SK-N-SH (cell line): ENCODE results near the gene PEX14. TPM values are rescaled to one million over a fixed set of nuclear protein-coding genes. Genes with fewer than 3 reads are reported as not detected.

ENCODE experiments used
- CTCF ChIA-PET: fragments of 300-600, 350-600 bp; formaldehyde crosslinking; extraction: SDS; loops from one replicate; lab custom pipeline; 2021; lab: Yijun Ruan, JAX
- POLR2A ChIA-PET: fragments of 350-600 bp; sonication (Branson Sonifier 250); formaldehyde crosslinking; extraction: SDS; loops from one replicate; lab custom pipeline; 2020; ENCODE audit warnings: antibody characterized with exemption, inconsistent platforms; lab: Yijun Ruan, JAX
- DNase-seq: peaks from one replicate; pipeline ENCODE4 v3.0.0; 2012
- H2AFZ ChIP-seq: fragments of 200-600 bp; sonication (generic); 2 replicates; pipeline ENCODE4 v1.8.1; 2016; ENCODE audit warnings: antibody characterized with exemption, mild to moderate bottlenecking, low read depth
- H3F3A ChIP-seq: fragments of 200-600 bp; sonication (generic); replicated peaks from 2 replicates; pipeline ENCODE3; 2016; ENCODE audit warnings: antibody characterized with exemption, mild to moderate bottlenecking; ENCODE audit not compliant: insufficient read depth
- H3K27ac ChIP-seq, 2 experiments: fragments of 200-500 bp in 1 of 2; fragments of 200-600 bp in 1 of 2; sonication (Bioruptor generic) in 1 of 2; sonication (generic), shearing (Covaris generic) in 1 of 2; 2 replicates each; pipeline versions ENCODE4 v1.5.1 to v1.6.1; 2014 to 2016; ENCODE audit warnings: low read depth in 2 of 2, inconsistent platforms in 1 of 2, low read length in 1 of 2, mild to moderate bottlenecking in 1 of 2, mixed read lengths in 1 of 2
- H3K27me3 ChIP-seq: fragments of 200-600 bp; sonication (generic), shearing (Covaris generic); 2 replicates; pipeline ENCODE4 v1.6.1; 2016; ENCODE audit warnings: mixed run types; ENCODE audit not compliant: insufficient read depth
- H3K36me3 ChIP-seq, 2 experiments: fragments of 200-500 bp in 1 of 2; fragments of 200-600 bp in 1 of 2; sonication (Bioruptor generic) in 1 of 2; sonication (generic) in 1 of 2; replicated peaks in 1 of 2; 2 replicates each; pipeline versions ENCODE3 to v1.5.1; 2014 to 2016; ENCODE audit warnings: low read length in 1 of 2, mild to moderate bottlenecking in 1 of 2; ENCODE audit not compliant: insufficient read depth in 2 of 2, control insufficient read depth in 1 of 2
- H3K4me1 ChIP-seq, 2 experiments: fragments of 200-500 bp in 1 of 2; fragments of 200-600 bp in 1 of 2; sonication (Bioruptor generic) in 1 of 2; sonication (generic), shearing (Covaris generic) in 1 of 2; 2 replicates each; pipeline versions ENCODE4 v1.5.1 to v1.6.1; 2014 to 2016; ENCODE audit warnings: low read depth in 1 of 2, low read length in 1 of 2, mixed run types in 1 of 2; ENCODE audit not compliant: insufficient read depth in 2 of 2, control insufficient read depth in 1 of 2
- H3K4me2 ChIP-seq: fragments of 200-600 bp; sonication (generic), shearing (Covaris generic); 2 replicates; pipeline ENCODE4 v1.6.1; 2017; ENCODE audit warnings: mixed run types
- H3K4me3 ChIP-seq, 2 experiments: fragments of 200-500 bp in 1 of 2; fragments of 200-600 bp in 1 of 2; sonication (Bioruptor generic) in 1 of 2; sonication (generic), shearing (Covaris generic) in 1 of 2; 2 replicates each; pipeline versions ENCODE4 v1.5.1 to v1.8.1; 2014 to 2016; ENCODE audit warnings: low read depth in 2 of 2, inconsistent platforms in 1 of 2, low read length in 1 of 2, mild to moderate bottlenecking in 1 of 2, mixed read lengths in 1 of 2, moderate library complexity in 1 of 2
- H3K79me2 ChIP-seq: fragments of 200-600 bp; sonication (generic); 2 replicates; pipeline ENCODE4 v1.8.1; 2017; ENCODE audit warnings: mild to moderate bottlenecking; ENCODE audit not compliant: insufficient read depth
- H3K9ac ChIP-seq: fragments of 200-600 bp; sonication (generic); 2 replicates; pipeline ENCODE4 v1.6.1; 2017; ENCODE audit warnings: mixed run types
- H3K9me2 ChIP-seq: fragments of 200-600 bp; sonication (generic); 2 replicates; pipeline ENCODE4 v1.6.1; 2017; ENCODE audit warnings: mixed run types
- H3K9me3 ChIP-seq: fragments of 200-600 bp; sonication (generic); 2 replicates; pipeline ENCODE4 v1.6.1; 2017; ENCODE audit warnings: mixed run types, mild to moderate bottlenecking, moderate library complexity
- H4K20me1 ChIP-seq: fragments of 200-600 bp; sonication (generic); 2 replicates; pipeline ENCODE4 v1.6.1; 2017; ENCODE audit warnings: mild to moderate bottlenecking, mixed run types; ENCODE audit not compliant: insufficient read depth
- CHD2 ChIP-seq: fragments of 150-350 bp; IDR thresholded peaks from 2 replicates; pipeline ENCODE4 v1.6.1; 2018; ENCODE audit warnings: low read length; ENCODE audit not compliant: partially characterized antibody
- FOSL2 ChIP-seq: IDR thresholded peaks from 2 replicates; pipeline ENCODE4 v1.4.0; 2012; ENCODE audit warnings: low read depth, mild to moderate bottlenecking, moderate library complexity, borderline replicate concordance
- FOXJ3 ChIP-seq: sonication (generic); formaldehyde crosslinking; IDR thresholded peaks from 2 replicates; pipeline ENCODE4 v1.5.1; 2020; ENCODE audit warnings: mild to moderate bottlenecking, missing genetic modification reagents
- FOXM1 ChIP-seq: IDR thresholded peaks from 2 replicates; pipeline ENCODE4 v1.4.0; 2012; ENCODE audit warnings: low read depth, mild to moderate bottlenecking
- GABPA ChIP-seq: IDR thresholded peaks from 2 replicates; pipeline ENCODE4 v1.4.0; 2012; ENCODE audit warnings: low read depth, mild to moderate bottlenecking
- GATA2 ChIP-seq: sonication (generic); formaldehyde crosslinking; IDR thresholded peaks from 2 replicates; pipeline ENCODE4 v1.5.0; 2020; ENCODE audit warnings: mild to moderate bottlenecking, missing genetic modification reagents
- MEF2A ChIP-seq: IDR thresholded peaks from 2 replicates; pipeline ENCODE4 v1.4.0; 2012; ENCODE audit warnings: low read depth, borderline replicate concordance
- NFIC ChIP-seq: IDR thresholded peaks from 2 replicates; pipeline ENCODE4 v1.4.0; 2012; ENCODE audit warnings: borderline replicate concordance
- NRF1 ChIP-seq: IDR thresholded peaks from 2 replicates; pipeline ENCODE4 v1.6.1; 2012; ENCODE audit warnings: low read depth, mild to moderate bottlenecking, low read length
- POLR2AphosphoS5 ChIP-seq: IDR thresholded peaks from 2 replicates; pipeline ENCODE4 v1.6.1; 2012; ENCODE audit warnings: low read depth, low read length
- SMC3 ChIP-seq: IDR thresholded peaks from 2 replicates; pipeline ENCODE4 v1.6.1; 2012; ENCODE audit warnings: low read depth, low read length, improper control_type of control experiment
- TAF1 ChIP-seq: IDR thresholded peaks from 2 replicates; pipeline ENCODE4 v1.6.1; 2012; ENCODE audit warnings: low read depth, mild to moderate bottlenecking, low read length, moderate library complexity, borderline replicate concordance
- YY1 ChIP-seq: IDR thresholded peaks from 2 replicates; pipeline ENCODE4 v1.4.0; 2012; ENCODE audit warnings: low read depth, mild to moderate bottlenecking
- WGBS: methylation state at CpG from one replicate; pipeline ENCODE4 v1.1.6; 2017; ENCODE audit warnings: low lambda C conversion rate; 5-methylcytosine and 5-hydroxymethylcytosine counted together
- polyA plus RNA-seq, 3 experiments: library from polyadenylated mRNA; depleted of rRNA; stranded (reverse); fragments of >200 nt; gene quantifications; 2 replicates each; pipeline ENCODE4 v1.2.3, GENCODE V29; 2012
- TF ChIP-seq, protein P1 (sequence below): IDR thresholded peaks from 2 replicates; pipeline ENCODE4; 2012
- TF ChIP-seq, protein P2 (sequence below): fragments of 200-600 bp; sonication (generic); IDR thresholded peaks from 2 replicates; pipeline ENCODE4 v1.6.1; 2017; ENCODE audit warnings: antibody characterized with exemption, mild to moderate bottlenecking, moderate library complexity
- TF ChIP-seq, protein P3 (sequence below): fragments of 150-350 bp; IDR thresholded peaks from 2 replicates; pipeline ENCODE4 v1.6.1; 2016; ENCODE audit warnings: mild to moderate bottlenecking, low read depth, low read length
- TF ChIP-seq, protein P4 (sequence below): fragments of 150-350 bp; IDR thresholded peaks from 2 replicates; pipeline ENCODE4 v1.6.1; 2017; ENCODE audit warnings: antibody characterized with exemption, low read length, low read depth, borderline replicate concordance
- TF ChIP-seq, protein P5 (sequence below): IDR thresholded peaks from 2 replicates; pipeline ENCODE4 v1.4.0; 2012; ENCODE audit warnings: low read depth, borderline replicate concordance
- TF ChIP-seq, protein P6 (sequence below): IDR thresholded peaks from 2 replicates; pipeline ENCODE4 v1.4.0; 2012; ENCODE audit warnings: low read depth

PEX14 gene
- polyA plus RNA-seq, 1 of the 3 experiments (the other 2 are of a cell fraction): 36.2 TPM

DNA sequence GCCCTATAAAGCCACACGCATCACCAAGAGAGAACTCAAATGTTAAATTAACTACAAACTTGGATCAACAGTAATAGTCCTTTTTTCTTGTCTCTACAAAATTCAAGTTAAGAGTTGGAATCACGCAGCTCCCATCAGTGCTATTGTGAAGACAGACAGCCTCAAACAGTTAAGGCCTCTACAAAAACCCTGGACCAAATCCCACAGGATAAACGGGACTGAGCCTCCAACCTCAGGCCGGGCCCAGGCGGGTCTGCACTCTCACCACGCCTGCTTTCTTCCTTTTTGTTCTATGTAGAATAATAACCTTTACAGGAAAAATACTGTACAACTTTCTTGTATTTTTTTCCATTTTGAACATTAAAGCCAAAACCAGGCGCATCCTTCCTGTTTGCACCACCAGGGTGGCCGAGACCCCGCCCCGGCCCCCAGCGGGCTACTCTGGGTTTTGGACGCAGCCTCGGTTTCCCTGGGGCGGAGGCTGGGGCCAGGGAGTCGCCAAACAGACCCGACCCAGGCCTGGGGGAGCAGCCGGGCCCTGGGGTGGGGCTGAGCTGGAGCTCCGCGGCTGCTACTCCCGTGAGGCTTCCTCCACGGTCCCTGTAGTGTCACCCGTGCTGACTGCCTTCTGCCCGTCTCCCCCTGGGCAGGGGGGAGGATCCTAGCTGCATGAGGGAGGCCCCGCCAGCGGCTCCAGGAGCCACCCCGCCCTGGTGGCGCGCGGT, 163.2 kb downstream of the PEX14 start:
- H3K9me2 ChIP-seq: no peaks in the 10 kb centered on the region
- H3K9me3 ChIP-seq: no peaks in the 10 kb centered on the region
- DNase-seq: no peak
- H3K4me2 ChIP-seq: no peak overlapping the region
- no peak overlapping the region for H2AFZ ChIP-seq
- H3K9ac ChIP-seq: no peak overlapping the region
- peaks cover 3% of the 10 kb centered on the region for H3F3A ChIP-seq
- no peak overlapping the region; a peak in 1 of 4 replicates for H3K27ac ChIP-seq
- H3K4me3 ChIP-seq: no peak overlapping the region
- H3K79me2 ChIP-seq: no peaks in the 10 kb centered on the region
- TF ChIP-seq, protein P1, sequence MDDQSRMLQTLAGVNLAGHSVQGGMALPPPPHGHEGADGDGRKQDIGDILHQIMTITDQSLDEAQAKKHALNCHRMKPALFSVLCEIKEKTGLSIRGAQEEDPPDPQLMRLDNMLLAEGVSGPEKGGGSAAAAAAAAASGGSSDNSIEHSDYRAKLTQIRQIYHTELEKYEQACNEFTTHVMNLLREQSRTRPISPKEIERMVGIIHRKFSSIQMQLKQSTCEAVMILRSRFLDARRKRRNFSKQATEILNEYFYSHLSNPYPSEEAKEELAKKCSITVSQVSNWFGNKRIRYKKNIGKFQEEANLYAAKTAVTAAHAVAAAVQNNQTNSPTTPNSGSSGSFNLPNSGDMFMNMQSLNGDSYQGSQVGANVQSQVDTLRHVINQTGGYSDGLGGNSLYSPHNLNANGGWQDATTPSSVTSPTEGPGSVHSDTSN: no peak
- TF ChIP-seq FOXJ3 (CRISPR knock-in tag): no peak
- TF ChIP-seq, protein P2, sequence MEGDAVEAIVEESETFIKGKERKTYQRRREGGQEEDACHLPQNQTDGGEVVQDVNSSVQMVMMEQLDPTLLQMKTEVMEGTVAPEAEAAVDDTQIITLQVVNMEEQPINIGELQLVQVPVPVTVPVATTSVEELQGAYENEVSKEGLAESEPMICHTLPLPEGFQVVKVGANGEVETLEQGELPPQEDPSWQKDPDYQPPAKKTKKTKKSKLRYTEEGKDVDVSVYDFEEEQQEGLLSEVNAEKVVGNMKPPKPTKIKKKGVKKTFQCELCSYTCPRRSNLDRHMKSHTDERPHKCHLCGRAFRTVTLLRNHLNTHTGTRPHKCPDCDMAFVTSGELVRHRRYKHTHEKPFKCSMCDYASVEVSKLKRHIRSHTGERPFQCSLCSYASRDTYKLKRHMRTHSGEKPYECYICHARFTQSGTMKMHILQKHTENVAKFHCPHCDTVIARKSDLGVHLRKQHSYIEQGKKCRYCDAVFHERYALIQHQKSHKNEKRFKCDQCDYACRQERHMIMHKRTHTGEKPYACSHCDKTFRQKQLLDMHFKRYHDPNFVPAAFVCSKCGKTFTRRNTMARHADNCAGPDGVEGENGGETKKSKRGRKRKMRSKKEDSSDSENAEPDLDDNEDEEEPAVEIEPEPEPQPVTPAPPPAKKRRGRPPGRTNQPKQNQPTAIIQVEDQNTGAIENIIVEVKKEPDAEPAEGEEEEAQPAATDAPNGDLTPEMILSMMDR: no peak
- TF ChIP-seq GATA2 (CRISPR knock-in tag): no peak
- TF ChIP-seq YY1: no peak
- no peak for TF ChIP-seq CHD2
- no peak for TF ChIP-seq MEF2A
- TF ChIP-seq NRF1: no peak
- no peaks in the 10 kb centered on the region for H3K27me3 ChIP-seq
- 97% methylated on average over 20 of the region's 29 CpGs for WGBS
- peaks cover 0 to 3% of the 10 kb centered on the region in 2 experiments for H3K36me3 ChIP-seq
- no peaks in the 10 kb centered on the region for H4K20me1 ChIP-seq
- peaks cover 5 to 42% of the 10 kb centered on the region in 2 experiments; a peak in 2 of 4 replicates for H3K4me1 ChIP-seq
- ChIA-PET POLR2A (no interaction called here), CTCF (interaction anchor here (1.0 to 1.1 kb wide), 2 partner anchors 9 to 36 kb away, joined by 3 read pairs; no protein-coding TSS in a partner anchor)

DNA sequence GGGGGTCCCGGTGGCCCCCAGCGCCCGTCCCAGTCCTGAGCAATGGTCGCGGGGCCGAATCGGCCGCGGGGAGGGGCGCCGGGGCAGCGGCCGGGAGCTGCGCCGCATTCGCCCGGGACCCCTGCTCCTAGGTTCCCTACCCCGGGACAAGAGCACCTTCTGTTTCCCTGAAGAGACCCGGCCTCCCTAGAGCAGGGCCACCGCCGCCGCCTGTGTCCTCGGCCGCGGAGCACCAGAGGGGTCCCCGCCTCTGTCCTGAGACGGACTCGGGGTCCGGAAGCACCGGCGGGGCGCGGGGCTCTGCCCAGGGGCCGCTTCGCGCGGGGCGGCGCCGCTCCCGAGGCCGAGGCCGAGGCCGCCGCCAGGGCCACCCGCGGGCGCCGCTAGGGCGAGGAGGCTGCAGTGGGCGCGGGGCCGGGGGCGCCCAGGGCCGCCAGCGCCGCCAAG, 163.8 kb downstream of the PEX14 start:
- Histone ChIP-seq H3K36me3 (no peaks in the 10 kb centered on the region), H3K27ac (no peak overlapping the region; a peak in 1 of 4 replicates), H3K9me2 (no peaks in the 10 kb centered on the region), H3K9ac (no peak overlapping the region), H3K4me3 (no peak overlapping the region), H3K9me3 (no peaks in the 10 kb centered on the region), H3F3A (peaks cover 3% of the 10 kb centered on the region), H2AFZ (no peak overlapping the region), H3K79me2 (no peaks in the 10 kb centered on the region), H3K27me3 (no peaks in the 10 kb centered on the region), H3K4me2 (no peak overlapping the region), H3K4me1 (peaks cover 5 to 42% of the 10 kb centered on the region in 2 experiments; a peak in 2 of 4 replicates), H4K20me1 (no peaks in the 10 kb centered on the region)
- ChIA-PET CTCF (interaction anchor here (1.1 kb wide), 1 partner anchor 9 kb away, joined by 3 read pairs; no protein-coding TSS in a partner anchor), POLR2A (no interaction called here)
- no CpG with 5 or more reads among the region's 57 CpGs for WGBS
- no peak for DNase-seq
- TF ChIP-seq SMC3 (no peak), POLR2AphosphoS5 (no peak), FOXM1 (no peak), NFIC (no peak), FOSL2 (no peak), CHD2 (no peak), GATA2 (CRISPR knock-in tag) (no peak), FOXJ3 (CRISPR knock-in tag) (no peak), TAF1 (no peak), GABPA (no peak)
- TF ChIP-seq, protein P3, sequence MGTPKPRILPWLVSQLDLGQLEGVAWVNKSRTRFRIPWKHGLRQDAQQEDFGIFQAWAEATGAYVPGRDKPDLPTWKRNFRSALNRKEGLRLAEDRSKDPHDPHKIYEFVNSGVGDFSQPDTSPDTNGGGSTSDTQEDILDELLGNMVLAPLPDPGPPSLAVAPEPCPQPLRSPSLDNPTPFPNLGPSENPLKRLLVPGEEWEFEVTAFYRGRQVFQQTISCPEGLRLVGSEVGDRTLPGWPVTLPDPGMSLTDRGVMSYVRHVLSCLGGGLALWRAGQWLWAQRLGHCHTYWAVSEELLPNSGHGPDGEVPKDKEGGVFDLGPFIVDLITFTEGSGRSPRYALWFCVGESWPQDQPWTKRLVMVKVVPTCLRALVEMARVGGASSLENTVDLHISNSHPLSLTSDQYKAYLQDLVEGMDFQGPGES: no peak
- TF ChIP-seq, protein P4, sequence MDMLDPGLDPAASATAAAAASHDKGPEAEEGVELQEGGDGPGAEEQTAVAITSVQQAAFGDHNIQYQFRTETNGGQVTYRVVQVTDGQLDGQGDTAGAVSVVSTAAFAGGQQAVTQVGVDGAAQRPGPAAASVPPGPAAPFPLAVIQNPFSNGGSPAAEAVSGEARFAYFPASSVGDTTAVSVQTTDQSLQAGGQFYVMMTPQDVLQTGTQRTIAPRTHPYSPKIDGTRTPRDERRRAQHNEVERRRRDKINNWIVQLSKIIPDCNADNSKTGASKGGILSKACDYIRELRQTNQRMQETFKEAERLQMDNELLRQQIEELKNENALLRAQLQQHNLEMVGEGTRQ: no peak
- TF ChIP-seq, protein P5, sequence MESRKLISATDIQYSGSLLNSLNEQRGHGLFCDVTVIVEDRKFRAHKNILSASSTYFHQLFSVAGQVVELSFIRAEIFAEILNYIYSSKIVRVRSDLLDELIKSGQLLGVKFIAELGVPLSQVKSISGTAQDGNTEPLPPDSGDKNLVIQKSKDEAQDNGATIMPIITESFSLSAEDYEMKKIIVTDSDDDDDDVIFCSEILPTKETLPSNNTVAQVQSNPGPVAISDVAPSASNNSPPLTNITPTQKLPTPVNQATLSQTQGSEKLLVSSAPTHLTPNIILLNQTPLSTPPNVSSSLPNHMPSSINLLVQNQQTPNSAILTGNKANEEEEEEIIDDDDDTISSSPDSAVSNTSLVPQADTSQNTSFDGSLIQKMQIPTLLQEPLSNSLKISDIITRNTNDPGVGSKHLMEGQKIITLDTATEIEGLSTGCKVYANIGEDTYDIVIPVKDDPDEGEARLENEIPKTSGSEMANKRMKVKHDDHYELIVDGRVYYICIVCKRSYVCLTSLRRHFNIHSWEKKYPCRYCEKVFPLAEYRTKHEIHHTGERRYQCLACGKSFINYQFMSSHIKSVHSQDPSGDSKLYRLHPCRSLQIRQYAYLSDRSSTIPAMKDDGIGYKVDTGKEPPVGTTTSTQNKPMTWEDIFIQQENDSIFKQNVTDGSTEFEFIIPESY: no peak
- TF ChIP-seq, protein P6, sequence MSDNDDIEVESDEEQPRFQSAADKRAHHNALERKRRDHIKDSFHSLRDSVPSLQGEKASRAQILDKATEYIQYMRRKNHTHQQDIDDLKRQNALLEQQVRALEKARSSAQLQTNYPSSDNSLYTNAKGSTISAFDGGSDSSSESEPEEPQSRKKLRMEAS: no peak
